ENCODE data around the gene MAVS.

The MAVS gene

DNA sequence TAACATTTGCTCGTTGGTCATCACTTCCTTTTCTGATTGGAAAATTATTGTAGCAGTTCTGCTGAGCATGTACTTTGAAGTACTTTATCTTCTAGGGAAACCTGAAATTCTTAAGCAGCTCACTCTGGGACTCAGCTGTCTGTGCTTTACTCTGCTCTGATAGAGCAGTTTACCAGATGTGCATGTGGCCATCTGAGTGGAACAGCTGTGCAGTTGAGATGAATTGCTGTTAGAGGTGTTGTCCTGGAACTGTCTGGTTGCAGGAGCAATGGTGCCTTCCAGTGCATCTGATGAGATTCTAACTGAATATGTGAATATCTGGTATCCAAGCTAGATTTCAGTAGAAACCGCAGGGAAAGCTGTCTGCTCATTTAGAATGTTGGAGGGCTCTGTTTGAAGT, 69.7 kb downstream of the MAVS start:
- Histone ChIP-seq H2AFZ (ENCODE audit: low read length) (no peak overlapping the region), H3K79me2 (ENCODE audit: low read length) (peaks cover 67% of the 10 kb centered on the region), H3K4me1 (ENCODE audit: low read length) (no peaks in the 10 kb centered on the region), H3K27me3 (replicated peaks; ENCODE audit: insufficient read depth, low read length) (no peaks in the 10 kb centered on the region), H3K36me3 (replicated peaks; ENCODE audit: insufficient read depth, low read length) (peaks cover 8% of the 10 kb centered on the region; the same call in 1 of the 2 replicates), H3K9me3 (replicated peaks; ENCODE audit: insufficient read depth, low read length) (no peaks in the 10 kb centered on the region), H3K9ac (ENCODE audit: low read length) (no peak overlapping the region), H3K4me2 (ENCODE audit: low read depth, low read length) (no peak overlapping the region), H3F3A (ENCODE audit: insufficient read depth, low read length) (no peaks in the 10 kb centered on the region), H4K20me1 (ENCODE audit: insufficient read depth, low read length) (no peaks in the 10 kb centered on the region), H3K27ac (ENCODE audit: low read length) (no peak overlapping the region), H3K4me3 (ENCODE audit: low read length) (no peak overlapping the region), H3K9me2 (replicated peaks; ENCODE audit: insufficient read depth, low read length) (no peaks in the 10 kb centered on the region)
- no peak for TF ChIP-seq EZH2phosphoT487 (IDR thresholded peaks at IDR 0.05; ENCODE audit: low read length)
- no peak for TF ChIP-seq EZH2 (optimal IDR thresholded peaks at IDR 0.05; ENCODE audit: low read depth, low read length)
- TF ChIP-seq, protein P1, sequence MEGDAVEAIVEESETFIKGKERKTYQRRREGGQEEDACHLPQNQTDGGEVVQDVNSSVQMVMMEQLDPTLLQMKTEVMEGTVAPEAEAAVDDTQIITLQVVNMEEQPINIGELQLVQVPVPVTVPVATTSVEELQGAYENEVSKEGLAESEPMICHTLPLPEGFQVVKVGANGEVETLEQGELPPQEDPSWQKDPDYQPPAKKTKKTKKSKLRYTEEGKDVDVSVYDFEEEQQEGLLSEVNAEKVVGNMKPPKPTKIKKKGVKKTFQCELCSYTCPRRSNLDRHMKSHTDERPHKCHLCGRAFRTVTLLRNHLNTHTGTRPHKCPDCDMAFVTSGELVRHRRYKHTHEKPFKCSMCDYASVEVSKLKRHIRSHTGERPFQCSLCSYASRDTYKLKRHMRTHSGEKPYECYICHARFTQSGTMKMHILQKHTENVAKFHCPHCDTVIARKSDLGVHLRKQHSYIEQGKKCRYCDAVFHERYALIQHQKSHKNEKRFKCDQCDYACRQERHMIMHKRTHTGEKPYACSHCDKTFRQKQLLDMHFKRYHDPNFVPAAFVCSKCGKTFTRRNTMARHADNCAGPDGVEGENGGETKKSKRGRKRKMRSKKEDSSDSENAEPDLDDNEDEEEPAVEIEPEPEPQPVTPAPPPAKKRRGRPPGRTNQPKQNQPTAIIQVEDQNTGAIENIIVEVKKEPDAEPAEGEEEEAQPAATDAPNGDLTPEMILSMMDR (IDR thresholded peaks at IDR 0.05; ENCODE audit: low read length): no peak
- no peak for DNase-seq

DNA sequence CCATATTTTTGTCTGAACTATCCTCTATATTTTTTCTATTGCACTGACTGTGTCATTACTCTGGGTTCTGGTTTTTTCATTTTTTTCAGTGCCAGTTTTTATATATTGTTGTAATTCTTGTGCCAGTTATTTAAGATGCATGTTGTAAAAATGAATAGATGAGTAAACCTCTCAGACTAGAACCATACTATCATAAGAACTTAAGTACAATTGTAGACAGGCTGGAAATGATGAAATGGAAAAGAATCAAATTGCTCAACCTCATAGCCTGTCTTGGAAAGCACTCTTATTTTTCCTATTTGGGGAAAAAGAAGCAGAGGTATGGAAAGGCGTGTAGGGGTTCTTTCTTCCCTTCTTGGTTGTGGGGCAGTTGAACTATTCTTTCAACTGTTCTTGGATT, 72.7 kb downstream of the MAVS start:
- no peaks in the 10 kb centered on the region for H3K4me1 ChIP-seq (ENCODE audit: low read length)
- H3K9me2 ChIP-seq (replicated peaks; ENCODE audit: insufficient read depth, low read length): no peaks in the 10 kb centered on the region
- H4K20me1 ChIP-seq (ENCODE audit: insufficient read depth, low read length): no peaks in the 10 kb centered on the region
- DNase-seq: no peak
- no peak overlapping the region for H3K4me3 ChIP-seq (ENCODE audit: low read length)
- no peaks in the 10 kb centered on the region for H3K9me3 ChIP-seq (replicated peaks; ENCODE audit: insufficient read depth, low read length)
- H2AFZ ChIP-seq (ENCODE audit: low read length): no peak overlapping the region
- no peaks in the 10 kb centered on the region for H3K27me3 ChIP-seq (replicated peaks; ENCODE audit: insufficient read depth, low read length)
- no peak overlapping the region for H3K27ac ChIP-seq (ENCODE audit: low read length)
- H3F3A ChIP-seq (ENCODE audit: insufficient read depth, low read length): no peaks in the 10 kb centered on the region
- H3K4me2 ChIP-seq (ENCODE audit: low read depth, low read length): no peak overlapping the region
- no peak for TF ChIP-seq EZH2 (optimal IDR thresholded peaks at IDR 0.05; ENCODE audit: low read depth, low read length)
- TF ChIP-seq EZH2phosphoT487 (IDR thresholded peaks at IDR 0.05; ENCODE audit: low read length): no peak
- TF ChIP-seq, protein P1 (IDR thresholded peaks at IDR 0.05; ENCODE audit: low read length): no peak
- peaks cover 12% of the 10 kb centered on the region; the same call in 1 of the 2 replicates for H3K36me3 ChIP-seq (replicated peaks; ENCODE audit: insufficient read depth, low read length)
- no peak overlapping the region for H3K9ac ChIP-seq (ENCODE audit: low read length)
- H3K79me2 ChIP-seq (ENCODE audit: low read length): peaks cover 52% of the 10 kb centered on the region

DNA sequence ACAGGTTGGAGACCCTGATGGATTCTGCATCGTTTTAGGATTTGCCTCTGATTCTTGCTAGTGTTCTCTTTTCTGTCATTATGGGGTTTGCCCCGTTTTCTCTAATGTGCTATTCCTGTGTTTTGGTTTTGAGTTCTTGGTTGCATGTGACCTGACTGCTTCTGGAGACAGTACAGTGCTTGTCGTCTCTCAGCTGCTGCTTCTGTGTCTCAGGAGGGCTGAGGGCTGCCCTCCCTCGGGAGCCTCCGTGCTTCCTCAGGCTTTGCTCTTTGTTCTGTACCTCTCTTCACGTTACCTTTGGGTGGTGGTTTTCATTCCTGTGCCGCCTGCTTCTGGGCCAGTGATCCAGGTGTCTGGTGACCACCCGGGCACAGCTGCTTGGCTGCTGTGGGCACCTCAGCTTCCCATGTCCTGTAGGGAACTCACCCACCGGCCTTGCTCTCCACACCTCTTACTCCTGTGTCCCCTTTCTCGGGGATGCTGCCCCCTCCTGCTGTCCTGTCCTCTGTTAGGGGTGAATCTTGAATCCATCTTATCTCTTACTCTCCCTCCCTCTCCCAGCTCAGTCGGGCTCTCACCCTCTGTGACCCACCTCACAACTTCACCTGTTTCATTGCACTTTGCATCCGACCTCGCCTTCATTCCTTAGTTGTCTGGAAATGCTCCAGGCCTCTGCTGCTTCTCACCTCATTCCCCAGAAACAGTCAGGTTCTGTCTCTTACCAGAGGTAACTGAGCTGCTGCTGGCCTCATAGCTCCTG, 75.8 kb downstream of the MAVS start:
- no peak overlapping the region for H2AFZ ChIP-seq (ENCODE audit: low read length)
- no peaks in the 10 kb centered on the region for H3K4me1 ChIP-seq (ENCODE audit: low read length)
- no peak overlapping the region for H3K4me2 ChIP-seq (ENCODE audit: low read depth, low read length)
- H3K9ac ChIP-seq (ENCODE audit: low read length): no peak overlapping the region
- no peak overlapping the region for H3K4me3 ChIP-seq (ENCODE audit: low read length)
- no peaks in the 10 kb centered on the region for H3K9me3 ChIP-seq (replicated peaks; ENCODE audit: insufficient read depth, low read length)
- H3K27me3 ChIP-seq (replicated peaks; ENCODE audit: insufficient read depth, low read length): no peaks in the 10 kb centered on the region
- H3K79me2 ChIP-seq (ENCODE audit: low read length): peaks cover 24% of the 10 kb centered on the region
- TF ChIP-seq EZH2phosphoT487 (IDR thresholded peaks at IDR 0.05; ENCODE audit: low read length) (no peak), EZH2 (optimal IDR thresholded peaks at IDR 0.05; ENCODE audit: low read depth, low read length) (no peak)
- TF ChIP-seq, protein P1 (IDR thresholded peaks at IDR 0.05; ENCODE audit: low read length): no peak
- H3K9me2 ChIP-seq (replicated peaks; ENCODE audit: insufficient read depth, low read length): no peaks in the 10 kb centered on the region
- H3K27ac ChIP-seq (ENCODE audit: low read length): no peak overlapping the region
- H3F3A ChIP-seq (ENCODE audit: insufficient read depth, low read length): no peaks in the 10 kb centered on the region
- no peaks in the 10 kb centered on the region for H4K20me1 ChIP-seq (ENCODE audit: insufficient read depth, low read length)
- no peak for DNase-seq
- H3K36me3 ChIP-seq (replicated peaks; ENCODE audit: insufficient read depth, low read length): peaks cover 12% of the 10 kb centered on the region; the same call in 1 of the 2 replicates
